Retinal pigment epithelial cell (primary cell): Measurements from ENCODE around the gene SLC38A8.

Experiments used
- DNase-seq: peaks from one replicate; pipeline ENCODE4 v3.0.0-alpha.2; 2010; ENCODE audit warnings: low read depth
- H3K4me3 ChIP-seq: 2 replicates; pipeline ENCODE4 v1.5.1; 2011; ENCODE audit warnings: mild to moderate bottlenecking, low read length, control low read depth, moderate library complexity
- CTCF ChIP-seq: conservative IDR thresholded peaks from 2 replicates; pipeline ENCODE4 v1.5.1; 2011; ENCODE audit warnings: low read depth, low read length, control low read depth, inconsistent platforms

The SLC38A8 gene

GRCh38 chr16:83980794-83981193, 61.8 kb downstream of the SLC38A8 start:
- TF ChIP-seq CTCF, result no peak
- H3K4me3 ChIP-seq, result no peak overlapping the region
- DNase-seq, result no peak

GRCh38 chr16:83979441-83979840, 63.2 kb downstream of the SLC38A8 start:
- no peak for TF ChIP-seq CTCF
- DNase-seq, result no peak
- no peak overlapping the region for H3K4me3 ChIP-seq

- no peak for TF ChIP-seq CTCF
- DNase-seq, result no peak
- no peak overlapping the region for H3K4me3 ChIP-seq
These were observed 64.1 kb downstream of the SLC38A8 start for GRCh38 chr16:83978401-83978904.

DNA sequence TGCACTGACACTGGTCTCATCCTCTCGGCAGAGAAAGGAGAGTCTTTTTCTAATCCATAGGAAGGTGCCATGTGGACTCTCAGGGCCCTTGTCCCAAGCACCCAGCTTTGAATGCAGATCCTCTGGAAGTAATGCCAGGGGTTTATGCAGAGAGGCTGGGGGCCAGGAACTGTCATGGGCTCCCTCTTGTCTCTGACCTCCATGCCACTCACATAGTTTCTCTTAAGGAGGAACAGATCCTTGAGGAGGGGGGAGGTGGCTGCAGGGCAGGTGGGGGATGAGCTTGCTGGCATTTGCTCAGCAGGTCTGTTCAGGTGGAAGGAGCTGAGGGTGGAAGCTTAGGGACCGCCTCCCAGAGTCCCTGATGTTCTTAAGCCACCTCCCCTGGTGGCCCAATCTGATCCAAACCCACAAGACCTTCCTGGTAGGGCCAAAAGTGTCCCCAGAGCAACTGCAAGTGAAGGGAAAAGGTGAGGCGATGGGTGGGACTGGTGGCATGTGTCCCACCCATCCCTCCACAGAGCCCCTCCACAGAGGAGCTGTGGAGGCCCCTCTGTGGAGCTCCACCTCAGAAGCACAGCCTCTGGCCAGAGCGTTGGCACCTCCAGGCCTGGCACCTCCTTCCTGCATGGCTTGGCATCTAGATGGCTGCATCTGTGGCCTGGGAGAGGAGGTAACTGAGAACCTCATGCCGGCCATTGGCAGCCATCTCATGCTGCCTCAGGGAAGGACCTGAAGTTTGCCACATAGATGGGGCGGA, 65.4 kb downstream of the SLC38A8 start:
- TF ChIP-seq CTCF, result no peak
- no peak overlapping the region for H3K4me3 ChIP-seq
- no peak for DNase-seq

GRCh38 chr16:83975590-83976260, 66.9 kb downstream of the SLC38A8 start:
- no peak for TF ChIP-seq CTCF
- DNase-seq, result no peak
- H3K4me3 ChIP-seq, result no peak overlapping the region

- no peak for DNase-seq
- no peak for TF ChIP-seq CTCF
These were observed 68.1 kb downstream of the SLC38A8 start for GRCh38 chr16:83974475-83974874.

More at GRCh38 chr16:83974475-83974874, 68.1 kb downstream of the SLC38A8 start:
- no peak overlapping the region for H3K4me3 ChIP-seq
